ENCODE measurements around the gene CDH15.

The CDH15 gene

DNA sequence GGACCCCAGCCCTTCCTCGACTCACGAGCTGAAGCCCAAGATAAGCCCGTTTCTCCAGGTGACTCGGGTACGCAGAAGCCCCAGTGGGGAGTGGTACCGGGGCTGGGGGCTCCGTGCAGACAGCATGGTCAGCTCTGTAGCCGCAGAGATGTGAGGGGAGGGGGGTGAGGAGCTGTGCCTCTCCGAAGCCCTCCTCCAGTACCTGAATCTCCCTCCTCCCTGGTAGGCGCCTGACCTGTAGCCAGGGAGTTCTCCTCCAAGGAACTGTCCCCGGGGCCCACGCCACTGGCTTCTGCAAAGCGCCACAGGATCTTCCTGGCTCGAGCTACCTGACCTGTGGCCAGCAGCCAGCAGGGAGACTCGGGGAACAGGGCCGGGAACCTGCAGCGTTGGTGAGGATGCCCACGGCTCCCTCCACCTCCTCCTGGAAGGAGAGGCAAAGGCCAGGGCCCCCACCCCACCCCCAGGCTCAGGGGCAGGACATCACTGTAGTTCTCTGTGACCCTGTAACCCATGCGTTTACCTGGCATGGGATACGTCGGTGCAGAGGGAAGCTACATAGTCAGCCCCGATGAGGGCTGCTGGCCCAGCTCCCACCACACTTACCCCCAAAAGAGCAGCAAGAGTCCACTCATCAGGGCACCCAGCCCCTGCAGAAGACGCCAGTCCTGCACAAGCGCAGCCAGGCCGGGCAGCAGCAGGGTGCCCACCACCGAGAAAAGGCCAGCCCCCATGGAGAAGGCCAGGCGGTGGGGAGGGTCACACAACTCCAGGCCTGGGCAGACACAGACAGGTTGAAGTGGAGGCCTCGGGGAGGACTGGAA is 27.1 kb downstream of the CDH15 start:
- no peak for TF ChIP-seq CTCF (IDR thresholded peaks at IDR 0.05; ENCODE audit: control insufficient read depth, extremely low read depth, insufficient read depth)
- no peak overlapping the region for H3K4me3 ChIP-seq (ENCODE audit: low read depth, low read length)
- DNase-seq (ENCODE audit: low read depth): no peak

DNA sequence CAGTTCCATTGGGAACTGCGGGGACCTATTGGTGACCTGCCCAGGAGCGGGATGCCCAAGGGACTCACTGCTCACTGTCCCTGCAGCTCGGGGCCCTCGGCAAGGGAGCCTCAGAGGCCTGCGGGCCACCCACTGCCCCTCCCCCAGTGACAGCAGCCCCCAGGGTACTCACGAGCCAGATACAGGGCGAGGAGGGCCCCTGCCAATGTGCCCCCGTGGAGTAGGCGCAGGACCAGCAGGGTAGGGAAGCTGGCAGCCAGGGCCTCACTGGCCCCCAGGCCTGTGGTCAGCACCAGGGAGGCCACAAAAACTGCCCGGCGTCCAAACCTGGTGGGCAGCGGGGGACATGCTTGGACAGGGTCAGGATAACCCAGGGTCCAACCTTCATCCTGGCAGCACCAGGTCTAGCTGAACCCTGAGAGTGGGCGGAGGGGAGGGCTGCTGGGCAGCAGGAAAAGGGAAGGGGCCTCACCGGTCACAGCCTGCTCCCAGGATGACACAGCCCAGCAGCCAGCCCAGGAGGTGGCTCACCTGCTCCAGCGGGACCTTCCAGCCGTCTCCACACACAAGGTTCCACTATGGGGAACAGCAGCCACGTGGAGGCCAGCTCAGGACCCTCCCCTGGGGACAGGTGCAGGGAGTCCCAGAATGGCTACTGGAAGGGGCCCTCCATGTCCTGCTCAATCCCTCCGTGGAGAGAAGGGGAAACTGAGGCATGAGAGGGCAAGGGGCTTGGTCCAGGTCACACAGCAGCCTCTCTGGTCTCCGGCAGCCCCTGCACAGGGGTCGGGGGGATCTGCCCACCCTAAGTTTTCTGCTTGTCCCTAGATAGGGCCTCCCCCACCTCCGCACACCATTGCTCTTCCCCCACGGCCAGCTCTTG is 27.9 kb downstream of the CDH15 start:
- DNase-seq (ENCODE audit: low read depth): no peak

GRCh38 chr16:89200124-89200849 is 28.7 kb downstream of the CDH15 start, which contains the start of gene SLC22A31:
SLC22A31 (minus strand) TSS chr16:89200537; CDS start chr16:89200501, 36 bp downstream.
- H3K4me3 ChIP-seq (ENCODE audit: low read depth, low read length): peak within 1 kb of the TSS; percentile 50
- DNase-seq (ENCODE audit: low read depth): no peak
- TF ChIP-seq CTCF (IDR thresholded peaks at IDR 0.05; ENCODE audit: control insufficient read depth, extremely low read depth, insufficient read depth): no peak

More for the DNA sequence above, 27.9 kb downstream of the CDH15 start:
- no peak for TF ChIP-seq CTCF (IDR thresholded peaks at IDR 0.05; ENCODE audit: control insufficient read depth, extremely low read depth, insufficient read depth)
- H3K4me3 ChIP-seq (ENCODE audit: low read depth, low read length): no peak overlapping the region

DNA sequence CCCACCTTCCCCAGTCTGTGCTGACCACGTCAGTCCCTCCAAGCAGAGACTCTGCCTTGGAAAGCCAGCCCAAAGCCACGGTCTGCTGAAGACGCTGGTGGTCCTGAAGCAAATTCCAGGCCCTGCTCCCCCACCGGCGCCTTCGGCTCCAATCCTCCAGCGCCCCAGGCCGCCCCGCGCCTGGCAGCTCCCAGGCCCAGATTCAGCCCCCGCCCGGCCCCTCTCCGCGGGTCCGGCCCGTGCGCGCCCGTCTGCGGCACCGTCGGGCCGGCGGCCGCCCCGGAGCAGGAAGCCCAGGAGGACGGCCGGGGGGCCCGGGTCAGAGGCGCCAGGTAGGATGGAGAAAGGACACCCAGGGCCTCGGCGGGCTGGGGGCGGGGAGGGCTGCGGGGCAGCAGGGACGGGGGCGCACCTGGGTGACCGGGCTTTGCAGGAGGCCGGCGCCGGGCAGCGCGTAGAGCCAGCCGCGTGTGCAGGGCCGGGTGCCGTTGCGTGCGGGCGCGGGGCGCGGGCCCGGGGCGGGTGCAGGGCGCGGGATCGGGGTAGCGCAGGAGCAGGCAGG is 29.4 kb downstream of the CDH15 start:
- no peak for DNase-seq (ENCODE audit: low read depth)
- TF ChIP-seq CTCF (IDR thresholded peaks at IDR 0.05; ENCODE audit: control insufficient read depth, extremely low read depth, insufficient read depth): no peak
- H3K4me3 ChIP-seq (ENCODE audit: low read depth, low read length): peak overlapping the region; percentile 50

GRCh38 chr16:89201439-89202377 is 30.2 kb downstream of the CDH15 start:
- peak; percentile 30 for DNase-seq (ENCODE audit: low read depth)
- no peak for TF ChIP-seq CTCF (IDR thresholded peaks at IDR 0.05; ENCODE audit: control insufficient read depth, extremely low read depth, insufficient read depth)
- H3K4me3 ChIP-seq (ENCODE audit: low read depth, low read length): peak overlapping the region; percentile 61

Measured in LNCaP clone FGC (cell line).